OCI-LY1 (cell line): ENCODE data around the gene VAV3.

ENCODE experiments used
- CTCF ChIP-seq: fragments of 200-600 bp; sonication (generic), shearing (Covaris generic); IDR thresholded peaks from 2 replicates; pipeline ENCODE4 v1.5.1; 2017; ENCODE audit warnings: mild to moderate bottlenecking, antibody characterized with exemption, low read length, moderate library complexity, mixed read lengths
- EZH2 ChIP-seq: fragments of 200-600 bp; sonication (generic), shearing (Covaris generic); IDR thresholded peaks from 2 replicates; pipeline ENCODE4 v1.8.0; 2017; ENCODE audit warnings: borderline replicate concordance, mixed run types, mild to moderate bottlenecking, antibody characterized with exemption, low read length, moderate library complexity, mixed read lengths

DNA sequence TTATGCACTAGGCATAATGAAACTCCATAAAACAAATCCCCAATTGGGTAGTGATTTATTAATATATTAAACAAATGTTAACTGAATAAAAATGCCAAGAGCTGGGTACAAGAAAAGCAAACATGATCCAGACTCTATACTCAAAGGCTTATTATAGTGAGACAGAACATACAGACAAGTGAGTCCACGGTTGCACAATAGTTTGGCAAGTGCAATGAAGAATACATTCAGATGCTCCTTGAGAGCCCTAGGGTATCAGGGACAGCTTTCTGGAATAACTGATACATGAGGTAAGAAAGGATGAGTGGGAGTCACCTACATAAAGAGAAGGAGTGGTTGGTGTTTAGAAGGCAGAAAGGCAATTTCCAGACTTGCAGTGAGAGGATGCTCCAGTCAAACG, 85.1 kb downstream of the VAV3 start:
- TF ChIP-seq CTCF (no peak), EZH2 (no peak)
